ENCODE measurements around the gene BFSP1.

The BFSP1 gene

DNA sequence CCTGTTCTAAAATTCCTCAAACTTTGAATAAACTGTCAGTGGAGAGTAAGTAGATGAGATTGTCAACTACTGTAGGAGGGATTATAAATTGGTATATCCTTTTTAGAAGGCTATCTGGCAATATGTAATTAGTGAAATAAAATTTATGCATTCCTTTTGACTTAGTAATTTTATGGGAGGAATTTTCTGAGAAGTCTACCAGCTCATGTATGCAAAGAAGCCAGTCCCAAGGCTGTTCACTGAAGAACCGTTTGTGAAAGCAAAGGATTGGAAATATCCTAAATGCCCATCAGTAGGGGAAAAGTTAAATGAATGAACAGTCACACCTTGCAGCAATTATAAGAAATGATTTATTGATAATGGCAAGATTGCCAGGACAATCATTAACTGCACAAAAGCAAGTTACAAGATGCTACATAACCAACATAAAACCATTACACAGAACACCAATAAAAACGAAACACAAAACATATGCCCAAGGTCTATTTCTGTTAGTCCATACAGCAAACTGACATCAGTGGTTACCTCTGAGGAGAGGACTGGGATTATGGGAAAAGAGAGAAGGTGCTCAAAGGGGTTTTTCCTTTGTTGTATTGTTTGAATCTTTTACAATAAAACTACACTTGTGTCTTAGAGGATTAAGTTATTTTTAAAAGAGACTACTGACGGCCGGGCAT is 34.1 kb upstream of the BFSP1 start:
- TF ChIP-seq, protein P1, sequence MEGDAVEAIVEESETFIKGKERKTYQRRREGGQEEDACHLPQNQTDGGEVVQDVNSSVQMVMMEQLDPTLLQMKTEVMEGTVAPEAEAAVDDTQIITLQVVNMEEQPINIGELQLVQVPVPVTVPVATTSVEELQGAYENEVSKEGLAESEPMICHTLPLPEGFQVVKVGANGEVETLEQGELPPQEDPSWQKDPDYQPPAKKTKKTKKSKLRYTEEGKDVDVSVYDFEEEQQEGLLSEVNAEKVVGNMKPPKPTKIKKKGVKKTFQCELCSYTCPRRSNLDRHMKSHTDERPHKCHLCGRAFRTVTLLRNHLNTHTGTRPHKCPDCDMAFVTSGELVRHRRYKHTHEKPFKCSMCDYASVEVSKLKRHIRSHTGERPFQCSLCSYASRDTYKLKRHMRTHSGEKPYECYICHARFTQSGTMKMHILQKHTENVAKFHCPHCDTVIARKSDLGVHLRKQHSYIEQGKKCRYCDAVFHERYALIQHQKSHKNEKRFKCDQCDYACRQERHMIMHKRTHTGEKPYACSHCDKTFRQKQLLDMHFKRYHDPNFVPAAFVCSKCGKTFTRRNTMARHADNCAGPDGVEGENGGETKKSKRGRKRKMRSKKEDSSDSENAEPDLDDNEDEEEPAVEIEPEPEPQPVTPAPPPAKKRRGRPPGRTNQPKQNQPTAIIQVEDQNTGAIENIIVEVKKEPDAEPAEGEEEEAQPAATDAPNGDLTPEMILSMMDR (IDR thresholded peaks at IDR 0.05; ENCODE audit: borderline replicate concordance, insufficient read depth, low read depth, low read length), result no peak
- no peak overlapping the region for H3K4me3 ChIP-seq (ENCODE audit: low read depth, low read length)

DNA sequence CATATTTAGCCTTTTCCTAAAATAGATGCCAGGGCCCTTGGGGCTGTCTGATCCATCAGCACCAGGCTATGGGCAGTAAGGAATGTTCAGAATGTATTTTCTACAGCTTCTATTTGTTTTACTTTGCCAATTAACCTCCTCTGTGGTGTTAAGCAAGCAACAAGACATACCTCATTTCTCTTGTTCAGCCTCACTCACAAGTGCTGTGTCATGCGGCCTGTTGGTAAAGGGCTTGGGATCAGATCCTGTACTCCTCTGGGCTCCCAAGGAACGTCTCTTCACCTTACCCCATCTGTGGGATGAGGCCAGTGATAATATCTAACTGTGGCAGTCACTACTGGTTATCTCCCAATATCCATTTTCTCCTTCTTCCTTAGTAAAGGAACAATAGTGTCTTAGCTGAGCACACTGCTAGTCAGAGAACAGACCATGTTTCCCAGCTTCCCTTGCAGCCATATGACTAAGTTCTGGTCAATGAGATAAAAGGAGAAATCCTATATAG is 31.7 kb upstream of the BFSP1 start:
- TF ChIP-seq, protein P1 (IDR thresholded peaks at IDR 0.05; ENCODE audit: borderline replicate concordance, insufficient read depth, low read depth, low read length), result no peak
- H3K4me3 ChIP-seq (ENCODE audit: low read depth, low read length), result no peak overlapping the region

DNA sequence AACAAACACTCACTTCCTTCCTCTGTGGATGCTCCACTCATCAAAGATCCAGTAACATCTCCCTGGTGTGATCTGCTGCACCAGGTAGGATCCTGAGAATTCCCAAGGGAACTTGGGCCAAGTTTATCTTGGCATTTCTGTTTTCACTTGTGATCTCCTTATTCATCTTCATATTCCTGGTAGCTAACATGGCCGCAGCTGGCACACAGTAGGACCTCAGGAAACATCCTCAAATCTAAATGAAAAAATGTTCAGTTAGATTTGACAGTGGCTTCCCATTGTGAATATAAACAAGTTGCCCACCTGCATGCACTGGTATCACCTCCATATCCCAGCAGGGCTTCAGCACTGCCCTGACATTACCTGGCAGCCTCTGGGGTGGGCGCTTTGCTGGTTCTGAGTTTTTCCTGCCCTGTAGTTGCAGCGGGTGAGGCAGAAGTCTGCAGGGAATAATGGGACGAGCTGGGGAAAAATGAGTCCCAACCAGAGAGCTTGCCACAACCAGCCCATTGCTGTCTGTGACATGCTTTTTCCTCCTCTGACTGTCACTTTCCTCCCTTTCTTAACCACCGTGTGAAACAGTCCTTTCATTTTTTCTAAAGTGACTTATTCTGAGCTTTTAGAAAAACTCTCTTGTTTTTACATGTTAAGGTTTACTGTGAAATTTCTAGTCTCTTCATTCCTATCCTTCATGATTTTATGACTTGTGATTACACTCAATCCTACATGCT is 29.3 kb upstream of the BFSP1 start:
- H3K4me3 ChIP-seq (ENCODE audit: low read depth, low read length), result no peak overlapping the region
- TF ChIP-seq, protein P1 (IDR thresholded peaks at IDR 0.05; ENCODE audit: borderline replicate concordance, insufficient read depth, low read depth, low read length), result no peak

DNA sequence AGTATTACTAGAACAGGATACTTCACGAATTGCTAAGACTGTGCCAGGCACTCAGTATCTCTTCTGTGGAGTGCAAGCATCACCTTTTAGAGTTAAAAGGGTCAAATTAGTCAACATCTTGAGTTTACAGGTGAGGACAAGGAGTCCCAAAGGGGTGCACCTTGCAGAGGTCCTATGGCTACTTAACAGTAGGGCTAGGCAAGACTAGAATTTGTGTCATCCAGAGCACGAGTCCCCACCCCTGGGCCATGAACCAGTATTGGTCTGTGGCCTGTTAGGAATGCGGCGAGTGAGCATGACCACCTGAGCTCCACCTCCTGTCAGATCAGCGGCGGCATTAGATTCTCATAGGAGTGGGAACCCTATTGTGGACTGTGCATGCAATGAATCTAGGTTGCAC is 28.2 kb upstream of the BFSP1 start:
- no peak overlapping the region for H3K4me3 ChIP-seq (ENCODE audit: low read depth, low read length)
- TF ChIP-seq, protein P1 (IDR thresholded peaks at IDR 0.05; ENCODE audit: borderline replicate concordance, insufficient read depth, low read depth, low read length), result no peak

DNA sequence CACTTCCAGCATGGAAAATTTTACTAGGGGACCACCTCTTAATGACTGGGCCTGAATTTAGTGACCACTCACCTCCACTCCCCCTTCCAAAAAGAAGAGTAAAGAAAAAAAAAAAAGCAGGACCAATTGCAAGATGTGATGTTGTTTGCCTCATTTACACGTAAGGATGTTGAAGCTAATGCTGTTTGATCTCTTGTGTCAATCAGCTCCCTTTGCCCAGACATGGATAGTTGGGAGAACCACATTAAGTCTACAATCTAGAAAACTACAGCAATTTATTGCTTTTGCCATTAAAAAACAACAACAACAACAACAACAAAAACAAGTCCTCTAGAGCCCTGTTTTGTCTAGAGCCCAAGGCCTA is 27.7 kb upstream of the BFSP1 start:
- TF ChIP-seq, protein P1 (IDR thresholded peaks at IDR 0.05; ENCODE audit: borderline replicate concordance, insufficient read depth, low read depth, low read length), result no peak
- H3K4me3 ChIP-seq (ENCODE audit: low read depth, low read length), result no peak overlapping the region

DNA sequence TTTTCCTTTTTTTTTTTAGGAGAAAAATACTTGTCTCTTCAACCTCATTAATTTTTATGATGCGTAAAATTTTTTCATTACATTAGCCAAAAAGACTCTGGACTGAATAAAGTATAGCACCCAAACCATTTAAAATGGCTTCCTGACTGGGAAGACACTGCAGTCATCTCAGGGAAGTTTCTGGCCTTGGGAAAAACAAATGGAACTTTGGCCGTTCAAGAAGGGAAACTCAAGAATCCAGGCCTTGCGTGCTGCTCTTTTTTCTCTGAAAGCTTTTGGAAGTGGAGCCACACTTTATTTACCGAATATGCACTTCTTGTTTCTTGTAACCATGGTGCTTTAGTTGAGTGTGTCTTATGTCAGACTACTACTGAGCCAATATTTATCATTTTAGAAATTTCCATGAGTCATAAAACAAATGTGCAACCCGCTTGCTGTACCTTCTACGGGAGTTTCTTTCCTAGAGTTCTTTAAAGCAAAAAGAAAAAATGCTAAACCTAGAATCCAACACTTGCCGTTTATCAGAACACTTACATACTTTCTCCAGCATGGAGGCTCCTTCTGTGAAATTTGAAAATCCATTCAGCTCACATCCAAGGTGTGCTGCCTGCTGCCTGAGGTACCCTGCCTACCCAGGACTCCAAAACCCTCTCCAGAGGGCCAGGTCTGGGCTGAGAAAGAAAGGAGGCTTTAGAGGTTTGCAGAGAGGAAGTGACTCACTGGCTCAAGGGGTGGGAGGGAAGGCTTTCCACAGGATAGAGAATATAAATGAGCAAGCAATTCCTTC is 27.2 kb upstream of the BFSP1 start:
- TF ChIP-seq, protein P1 (IDR thresholded peaks at IDR 0.05; ENCODE audit: borderline replicate concordance, insufficient read depth, low read depth, low read length), result no peak
- no peak overlapping the region for H3K4me3 ChIP-seq (ENCODE audit: low read depth, low read length)

All from GM12875 (cell line).